ENCODE measurements around the gene NUP42. TPM values are rescaled to one million over a fixed set of nuclear protein-coding genes. Genes with fewer than 3 reads are reported as not detected.

The NUP42 gene
- total RNA-seq, 1 experiment from 2014 or later: 30.3 TPM

Other genes starting within 250 kb of the NUP42 start
- 52.3 TPM for gene HYCC1, start 167.9 kb upstream of the NUP42 start, total RNA-seq (2021; ENCODE audit: unreplicated experiment)
- gene KLHL7, start 76.3 kb upstream of the NUP42 start, total RNA-seq (2021; ENCODE audit: unreplicated experiment): 33.8 TPM
- 2.1 TPM for gene GPNMB, start 64.7 kb downstream of the NUP42 start, total RNA-seq (2021; ENCODE audit: unreplicated experiment)
- 111 TPM for gene MALSU1, start 117.3 kb downstream of the NUP42 start, total RNA-seq (2021; ENCODE audit: unreplicated experiment)